ENCODE data around the gene TREH.
A peak's percentile ranks its signal among the peaks of the same experiment; 100 is the strongest.
"Not testable (repeated sequence)": the region's sequence is repeated elsewhere in the genome, so short reads cannot be mapped to it uniquely, and the experiment has no call there.

The TREH gene

DNA sequence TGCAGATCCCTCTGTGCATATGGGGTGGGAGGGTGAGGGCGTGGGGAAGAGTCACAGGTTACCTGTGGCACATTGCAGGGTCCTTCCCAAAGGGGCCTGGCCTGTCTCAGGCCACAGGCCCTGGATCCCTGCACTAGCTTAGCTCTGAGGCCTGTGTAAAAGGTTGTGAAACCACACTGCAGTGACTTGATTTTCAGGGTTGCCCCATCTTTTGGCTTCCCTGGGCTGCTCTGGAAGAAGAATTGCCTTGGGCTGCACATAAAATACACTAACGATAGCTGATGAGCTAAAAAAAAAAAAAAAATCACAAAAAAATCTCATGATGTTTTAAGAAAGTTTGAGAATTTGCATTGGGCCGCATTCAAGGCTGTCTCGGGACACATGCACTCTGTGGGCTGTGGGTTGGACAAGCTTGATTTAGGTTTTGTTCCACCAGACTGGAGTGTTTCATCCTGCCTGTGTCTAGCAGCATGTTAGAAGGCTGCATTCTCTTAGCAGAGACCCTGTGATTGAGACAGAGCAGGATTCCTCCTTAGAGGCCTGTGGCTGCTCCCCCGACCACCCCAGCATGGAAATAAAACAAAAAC lies 35.9 kb upstream of the TREH start:
- Histone ChIP-seq H3K4me2 (peak overlapping the region; percentile 44), H3K27me3 (no peaks in the 10 kb centered on the region), H3K9me3 (no peaks in the 10 kb centered on the region), H3K4me1 (peaks cover 17% of the 10 kb centered on the region), H3K27ac (peak overlapping the region; percentile 18; the same call in 1 of the 2 replicates), H3K9ac (peak overlapping the region; percentile 51; the same call in 1 of the 2 replicates), H3K4me3 (no peak overlapping the region), H3K36me3 (no peaks in the 10 kb centered on the region), H4K20me1 (no peaks in the 10 kb centered on the region)
- TF ChIP-seq Cebpa-rat (IDR thresholded peaks at IDR 0.05), result no peak

DNA sequence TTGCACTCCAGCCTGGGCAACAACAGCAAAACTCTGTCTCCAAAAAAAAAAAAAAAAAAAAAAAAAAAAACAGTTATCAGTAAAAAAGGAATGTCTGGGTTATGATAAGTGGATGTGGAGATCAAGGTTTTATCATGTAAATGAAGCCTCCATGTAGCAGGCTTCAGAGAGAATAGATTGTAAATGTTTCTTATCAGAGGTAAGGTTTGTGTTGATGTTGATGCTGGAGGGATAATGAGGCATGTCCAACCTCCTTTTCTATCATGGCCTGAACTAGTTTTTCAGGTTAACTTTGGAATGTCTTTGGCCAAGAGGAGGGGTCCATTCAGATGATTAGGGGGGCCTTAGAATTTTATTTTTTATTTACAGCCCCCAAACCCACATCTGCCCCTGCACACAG lies 35.4 kb upstream of the TREH start:
- no peak overlapping the region for H3K9ac ChIP-seq
- H3K9me3 ChIP-seq, result no peaks in the 10 kb centered on the region

DNA sequence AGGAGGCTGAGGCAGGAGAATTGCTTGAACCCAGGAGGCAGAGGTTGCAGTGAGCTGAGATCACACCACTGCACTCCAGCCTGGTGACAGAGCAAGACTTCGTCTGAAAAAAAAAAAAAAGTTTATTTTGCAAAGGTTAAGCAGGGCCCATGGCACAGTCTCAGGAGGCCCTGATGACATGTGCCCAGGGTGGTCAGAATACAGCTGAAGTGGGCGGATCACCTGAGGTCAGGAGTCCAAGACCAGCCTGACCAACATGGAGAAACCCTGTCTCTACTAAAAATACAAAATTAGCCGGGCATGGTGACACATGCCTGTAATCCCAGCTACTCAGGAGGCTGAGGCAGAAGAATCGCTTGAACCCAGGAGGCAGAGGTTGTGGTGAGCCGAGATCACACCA lies 35.0 kb upstream of the TREH start:
- not testable (repeated sequence) for H3K9me3 ChIP-seq, H3K9ac ChIP-seq, H4K20me1 ChIP-seq, H3K27me3 ChIP-seq, H3K36me3 ChIP-seq, H3K4me2 ChIP-seq, H3K4me3 ChIP-seq, H3K27ac ChIP-seq
- H3K4me1 ChIP-seq, result peaks cover 17% of the 10 kb centered on the region

More for the DNA sequence above, 35.4 kb upstream of the TREH start:
- Histone ChIP-seq H3K4me1 (peaks cover 17% of the 10 kb centered on the region), H3K4me2 (peak overlapping the region; percentile 44), H3K36me3 (no peaks in the 10 kb centered on the region), H3K27me3 (no peaks in the 10 kb centered on the region), H4K20me1 (no peaks in the 10 kb centered on the region), H3K27ac (no peak overlapping the region), H3K4me3 (no peak overlapping the region)
- no peak for TF ChIP-seq Cebpa-rat (IDR thresholded peaks at IDR 0.05)

DNA sequence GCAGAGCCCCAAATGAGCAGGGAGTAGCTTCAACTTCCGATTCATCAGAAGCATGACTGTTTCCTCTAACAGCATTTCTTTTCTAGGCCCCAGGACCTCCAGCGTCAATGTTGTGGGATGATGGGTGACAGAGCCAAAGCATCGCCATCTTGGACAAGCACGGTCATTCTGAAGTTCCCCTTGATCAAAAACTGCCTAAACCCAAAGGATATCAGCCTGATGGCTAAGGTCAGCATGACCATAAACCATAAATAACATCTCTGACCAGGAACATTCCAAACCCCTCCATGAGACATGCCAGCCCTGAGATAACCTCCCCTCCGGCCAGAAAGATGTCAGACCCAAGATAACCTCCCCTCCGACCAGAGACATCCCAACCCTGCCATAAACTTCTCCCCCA lies 28.8 kb upstream of the TREH start:
- Histone ChIP-seq H4K20me1 (no peaks in the 10 kb centered on the region), H3K27ac (no peak overlapping the region), H3K4me1 (peaks cover 39% of the 10 kb centered on the region), H3K4me2 (no peak overlapping the region), H3K9ac (no peak overlapping the region), H3K9me3 (no peaks in the 10 kb centered on the region), H3K27me3 (no peaks in the 10 kb centered on the region), H3K4me3 (no peak overlapping the region), H3K36me3 (no peaks in the 10 kb centered on the region)
- no peak for TF ChIP-seq Cebpa-rat (IDR thresholded peaks at IDR 0.05)

GRCh38 chr11:118706546-118706825 lies 27.0 kb upstream of the TREH start:
- Histone ChIP-seq H3K4me2 (peak overlapping the region; percentile 77), H3K4me1 (peaks cover 39% of the 10 kb centered on the region), H3K36me3 (no peaks in the 10 kb centered on the region), H4K20me1 (no peaks in the 10 kb centered on the region), H3K27ac (peak overlapping the region; percentile 31; the same call in 1 of the 2 replicates), H3K9ac (no peak overlapping the region), H3K4me3 (no peak overlapping the region), H3K27me3 (no peaks in the 10 kb centered on the region), H3K9me3 (no peaks in the 10 kb centered on the region)
- no peak for TF ChIP-seq Cebpa-rat (IDR thresholded peaks at IDR 0.05)

- no peak overlapping the region for H3K4me3 ChIP-seq
- no peak for TF ChIP-seq Cebpa-rat (IDR thresholded peaks at IDR 0.05)
- no peaks in the 10 kb centered on the region for H4K20me1 ChIP-seq
- no peak overlapping the region for H3K9ac ChIP-seq
- peaks cover 39% of the 10 kb centered on the region for H3K4me1 ChIP-seq
- peak overlapping the region; percentile 39; the same call in 1 of the 2 replicates for H3K27ac ChIP-seq
- peaks cover under 1% of the 10 kb centered on the region; the same call in 1 of the 2 replicates for H3K9me3 ChIP-seq
- H3K36me3 ChIP-seq, result no peaks in the 10 kb centered on the region
- no peaks in the 10 kb centered on the region for H3K27me3 ChIP-seq
- H3K4me2 ChIP-seq, result peak overlapping the region; percentile 77
Measured at GRCh38 chr11:118705791-118706545, 26.5 kb upstream of the TREH start.

- H3K36me3 ChIP-seq, result no peaks in the 10 kb centered on the region
- no peak for TF ChIP-seq Cebpa-rat (IDR thresholded peaks at IDR 0.05)
- peak overlapping the region; percentile 39; the same call in 1 of the 2 replicates for H3K27ac ChIP-seq
- no peaks in the 10 kb centered on the region for H4K20me1 ChIP-seq
- H3K4me1 ChIP-seq, result peaks cover 39% of the 10 kb centered on the region
- H3K4me3 ChIP-seq, result no peak overlapping the region
- peak overlapping the region; percentile 77 for H3K4me2 ChIP-seq
- peaks cover 8% of the 10 kb centered on the region for H3K9me3 ChIP-seq
- no peaks in the 10 kb centered on the region for H3K27me3 ChIP-seq
- peak overlapping the region; percentile 26 for H3K9ac ChIP-seq
Measured at GRCh38 chr11:118705111-118705741, 25.8 kb upstream of the TREH start.

DNA sequence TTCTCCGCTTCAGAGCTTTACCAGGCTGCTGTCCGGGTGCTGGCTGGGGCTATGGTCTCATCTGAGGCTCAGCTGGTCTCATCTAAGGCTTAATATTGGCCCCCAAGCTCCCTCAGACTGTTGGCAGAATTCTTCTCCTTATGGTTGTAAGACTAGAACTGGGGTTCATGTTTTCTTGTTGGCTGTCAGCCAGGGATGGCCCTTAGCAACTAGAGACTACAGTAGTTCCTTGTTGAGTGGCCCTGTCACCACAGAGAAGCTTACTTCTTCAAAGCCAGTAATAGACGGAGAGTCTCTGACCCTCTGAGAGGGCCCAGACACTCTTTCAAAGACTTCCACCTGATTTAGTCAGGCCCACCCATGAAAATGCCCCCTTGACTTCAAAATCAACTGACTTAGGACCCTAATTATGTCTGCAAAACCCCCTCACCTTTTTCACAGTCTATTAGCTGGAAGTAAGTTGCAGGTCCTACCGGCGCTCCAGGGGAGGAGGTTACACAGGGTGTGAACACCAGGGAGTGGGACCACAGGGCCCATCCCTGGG lies 24.2 kb upstream of the TREH start:
- peak overlapping the region; percentile 1; the same call in 1 of the 2 replicates for H3K4me2 ChIP-seq
- H3K27ac ChIP-seq, result no peak overlapping the region

GRCh38 chr11:118699506-118700220 lies 20.2 kb upstream of the TREH start:
- H4K20me1 ChIP-seq, result no peaks in the 10 kb centered on the region
- no peak overlapping the region for H3K9ac ChIP-seq
- no peak for TF ChIP-seq Cebpa-rat (IDR thresholded peaks at IDR 0.05)
- peaks cover 42% of the 10 kb centered on the region for H3K4me1 ChIP-seq
- no peak overlapping the region for H3K4me2 ChIP-seq
- H3K4me3 ChIP-seq, result no peak overlapping the region
- H3K36me3 ChIP-seq, result no peaks in the 10 kb centered on the region
- H3K27me3 ChIP-seq, result no peaks in the 10 kb centered on the region
- H3K9me3 ChIP-seq, result peaks cover 13% of the 10 kb centered on the region
- no peak overlapping the region for H3K27ac ChIP-seq

More for the DNA sequence above, 24.2 kb upstream of the TREH start:
- Histone ChIP-seq H4K20me1 (no peaks in the 10 kb centered on the region), H3K4me3 (no peak overlapping the region), H3K9ac (no peak overlapping the region), H3K9me3 (peaks cover 13% of the 10 kb centered on the region), H3K36me3 (no peaks in the 10 kb centered on the region), H3K4me1 (peaks cover 39% of the 10 kb centered on the region), H3K27me3 (no peaks in the 10 kb centered on the region)
- TF ChIP-seq Cebpa-rat (IDR thresholded peaks at IDR 0.05), result no peak

All from BLaER1 (cell line).